NCI-H146 (cell line): ENCODE results near the gene IPP.
"Not testable (repeated sequence)": the region's sequence is repeated elsewhere in the genome, so short reads cannot be mapped to it uniquely, and the experiment has no call there.

ENCODE experiments used
- DNase-seq: peaks from one replicate; lab custom pipeline; 2025; lab: John Stamatoyannopoulos, UW

IPP gene

DNA sequence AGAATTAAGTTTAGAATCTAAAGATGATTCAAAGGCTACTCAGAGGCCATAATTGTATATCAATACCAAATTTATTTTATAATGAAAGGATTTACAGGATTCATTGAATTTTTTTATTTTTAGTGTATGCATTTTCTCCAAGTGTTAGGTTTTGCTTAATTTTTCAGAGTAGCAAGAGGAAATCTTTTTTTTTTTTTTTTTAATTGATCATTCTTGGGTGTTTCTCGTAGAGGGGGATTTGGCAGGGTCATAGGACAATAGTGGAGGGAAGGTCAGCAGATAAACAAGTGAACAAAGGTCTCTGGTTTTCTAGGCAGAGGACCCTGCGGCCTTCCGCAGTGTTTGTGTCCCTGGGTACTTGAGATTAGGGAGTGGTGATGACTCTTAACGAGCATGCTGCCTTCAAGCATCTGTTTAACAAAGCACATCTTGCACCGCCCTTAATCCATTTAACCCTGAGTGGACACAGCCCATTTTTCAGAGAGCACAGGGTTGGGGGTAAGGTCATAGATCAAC, 10.8 kb downstream of the IPP start:
- not testable (repeated sequence) for DNase-seq

DNA sequence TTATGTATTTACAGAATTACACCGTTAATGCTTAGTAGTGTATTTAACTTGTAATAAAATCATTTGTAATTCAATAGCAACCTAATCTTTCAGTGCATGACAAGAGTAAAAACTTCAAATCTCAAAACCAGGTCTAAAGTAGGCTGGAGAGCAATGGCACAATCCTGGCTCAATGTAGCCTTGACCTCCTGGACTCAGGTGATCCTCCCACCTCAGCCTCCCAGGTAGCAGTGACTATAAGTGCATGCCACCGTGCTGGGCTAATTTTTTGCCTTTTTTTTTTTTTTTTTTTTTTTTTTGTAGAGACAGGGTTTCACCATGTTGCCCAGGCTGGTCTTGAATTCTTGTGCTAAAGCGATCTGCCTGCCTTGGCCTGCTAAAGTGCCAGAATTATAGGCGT, 11.3 kb downstream of the IPP start:
- DNase-seq, result no peak

- no peak for DNase-seq
These were observed 19.6 kb downstream of the IPP start for GRCh38 chr1:45730780-45731319.

DNA sequence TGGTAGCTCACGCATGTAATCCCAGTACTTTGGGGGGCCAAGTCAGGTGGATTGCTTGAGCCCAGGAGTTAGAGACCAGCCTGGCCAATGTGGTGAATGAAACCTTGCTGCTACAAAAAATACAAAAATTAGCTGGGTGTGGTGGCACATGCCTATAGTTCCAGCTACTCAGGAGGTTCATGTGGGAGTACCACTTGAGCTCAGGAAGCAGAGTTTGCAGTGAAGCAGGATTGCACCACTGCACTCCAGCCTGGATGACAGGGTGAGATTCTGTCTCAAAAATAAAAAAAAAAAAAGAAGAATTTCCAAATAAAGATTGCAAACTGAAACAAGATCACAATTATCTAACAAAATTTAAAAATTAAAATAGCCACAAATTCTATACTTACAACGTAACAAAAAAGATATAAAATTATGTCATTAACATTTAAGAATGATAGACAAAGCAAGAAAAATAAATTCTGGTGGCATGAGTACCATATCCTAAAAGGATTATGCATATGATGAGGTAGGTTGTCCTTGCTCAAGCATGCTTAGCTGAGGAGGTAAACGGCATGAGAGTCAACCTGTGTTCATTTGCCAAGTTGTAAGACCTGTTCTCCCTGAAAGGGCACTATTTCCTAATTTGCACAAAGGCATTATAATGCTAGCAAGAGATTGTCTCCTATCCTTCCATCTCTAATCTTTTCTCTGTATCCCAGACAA, 20.2 kb downstream of the IPP start:
- DNase-seq, result no peak

- not testable (repeated sequence) for DNase-seq
These were observed 24.4 kb downstream of the IPP start for GRCh38 chr1:45726007-45726406.

GRCh38 chr1:45723248-45723930, 27.1 kb downstream of the IPP start:
- no peak for DNase-seq

- no peak for DNase-seq
These were observed 27.6 kb downstream of the IPP start for GRCh38 chr1:45722809-45723208.

GRCh38 chr1:45721207-45721606, 29.2 kb downstream of the IPP start:
- DNase-seq, result no peak

DNA sequence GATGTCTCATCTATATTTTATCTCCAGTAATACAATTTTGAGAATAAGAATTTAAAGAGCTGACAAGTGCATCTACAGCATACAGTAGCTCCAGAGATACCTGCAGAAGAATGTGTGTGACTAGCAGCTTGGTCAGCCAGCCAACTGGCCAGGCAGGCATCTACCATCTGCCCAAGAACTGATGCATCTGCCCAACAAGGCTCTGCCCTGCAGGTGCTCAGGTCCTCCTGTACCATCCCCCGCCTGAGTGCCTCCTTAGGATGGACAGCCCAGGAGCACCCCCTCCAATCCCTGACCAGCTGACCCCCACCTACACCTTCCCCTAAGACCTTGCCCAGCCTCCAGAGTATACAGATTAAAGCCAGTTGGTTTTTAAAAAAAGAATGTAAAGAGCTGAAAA, 32.2 kb downstream of the IPP start:
- no peak for DNase-seq

DNA sequence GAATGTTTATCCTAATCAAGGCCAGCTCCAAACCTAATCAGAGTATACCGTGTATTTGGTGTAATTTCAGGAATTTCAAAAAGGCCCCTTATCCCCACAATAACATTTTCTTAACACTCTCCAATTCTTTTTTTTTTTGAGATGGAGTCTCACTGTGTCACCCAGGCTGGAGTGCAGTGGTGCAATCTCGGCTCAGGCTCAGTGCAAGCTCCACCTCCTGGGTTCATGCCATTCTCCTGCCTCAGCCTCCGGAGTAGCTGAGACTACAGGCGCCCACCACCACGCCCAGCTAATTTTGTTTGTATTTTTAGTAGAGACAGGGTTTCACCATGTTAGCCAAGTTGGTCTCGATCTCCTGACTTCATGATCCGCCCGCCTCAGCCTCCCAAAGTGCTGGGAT, 33.1 kb downstream of the IPP start:
- not testable (repeated sequence) for DNase-seq

GRCh38 chr1:45716700-45717099, 33.8 kb downstream of the IPP start:
- no peak for DNase-seq

DNA sequence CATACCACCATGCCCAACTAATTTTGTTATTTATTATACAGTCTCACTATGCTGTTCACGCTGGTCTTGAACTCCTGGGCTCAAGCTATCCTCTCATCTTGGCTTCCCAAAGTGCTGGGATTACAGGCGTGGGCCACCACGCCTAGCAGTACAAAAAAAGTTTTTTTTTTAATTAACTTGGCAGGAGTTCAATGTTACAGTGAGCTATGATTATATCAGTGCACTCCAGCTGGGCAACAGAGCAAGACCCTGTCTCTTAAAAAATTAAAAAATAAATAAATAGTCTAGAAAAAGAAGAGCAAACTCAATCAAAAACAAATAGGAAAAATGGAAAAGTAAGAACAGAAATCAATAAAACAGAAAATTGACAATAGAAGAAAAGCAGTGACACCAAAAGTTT, 36.7 kb downstream of the IPP start:
- no peak for DNase-seq

DNA sequence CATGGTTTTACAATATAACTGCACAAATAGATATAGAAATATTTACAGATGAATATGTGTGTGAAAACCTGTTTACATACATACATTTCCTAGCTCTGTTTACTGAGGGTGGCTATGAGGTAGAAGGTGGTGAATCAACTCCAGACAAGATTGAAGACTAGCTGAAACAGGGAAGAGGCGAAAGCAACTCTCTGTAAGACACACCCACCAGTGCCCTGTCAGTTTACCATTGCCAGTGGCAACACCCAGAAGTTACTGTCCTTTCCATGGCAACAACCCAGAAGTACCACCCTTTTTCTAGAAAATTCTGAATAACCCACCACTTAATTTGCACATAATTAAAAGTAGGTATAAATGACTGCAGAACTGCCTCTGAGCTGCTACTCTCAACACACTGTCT, 45.8 kb downstream of the IPP start:
- DNase-seq, result no peak

GRCh38 chr1:45694823-45695222, 55.6 kb downstream of the IPP start:
- no peak for DNase-seq

DNA sequence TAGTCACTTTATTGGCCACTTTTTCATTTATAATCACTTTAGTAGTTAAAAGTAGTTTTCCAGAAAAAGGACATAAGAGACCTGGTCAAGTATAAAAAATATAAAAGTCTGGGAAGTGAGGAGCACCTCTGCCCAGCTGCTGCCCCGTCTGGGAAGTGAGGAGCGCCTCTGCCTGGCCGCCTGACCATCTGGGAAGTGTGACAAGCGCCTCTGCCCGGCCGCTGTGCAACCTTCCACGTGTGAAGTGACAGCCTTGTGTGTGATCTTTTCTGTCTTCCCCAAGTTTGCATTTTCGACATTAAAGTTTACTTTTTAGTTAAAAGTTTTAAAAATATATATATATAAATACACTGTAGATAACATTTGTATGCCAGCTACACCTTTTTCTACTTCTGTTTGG, 56.6 kb downstream of the IPP start:
- DNase-seq, result not testable (repeated sequence)

DNA sequence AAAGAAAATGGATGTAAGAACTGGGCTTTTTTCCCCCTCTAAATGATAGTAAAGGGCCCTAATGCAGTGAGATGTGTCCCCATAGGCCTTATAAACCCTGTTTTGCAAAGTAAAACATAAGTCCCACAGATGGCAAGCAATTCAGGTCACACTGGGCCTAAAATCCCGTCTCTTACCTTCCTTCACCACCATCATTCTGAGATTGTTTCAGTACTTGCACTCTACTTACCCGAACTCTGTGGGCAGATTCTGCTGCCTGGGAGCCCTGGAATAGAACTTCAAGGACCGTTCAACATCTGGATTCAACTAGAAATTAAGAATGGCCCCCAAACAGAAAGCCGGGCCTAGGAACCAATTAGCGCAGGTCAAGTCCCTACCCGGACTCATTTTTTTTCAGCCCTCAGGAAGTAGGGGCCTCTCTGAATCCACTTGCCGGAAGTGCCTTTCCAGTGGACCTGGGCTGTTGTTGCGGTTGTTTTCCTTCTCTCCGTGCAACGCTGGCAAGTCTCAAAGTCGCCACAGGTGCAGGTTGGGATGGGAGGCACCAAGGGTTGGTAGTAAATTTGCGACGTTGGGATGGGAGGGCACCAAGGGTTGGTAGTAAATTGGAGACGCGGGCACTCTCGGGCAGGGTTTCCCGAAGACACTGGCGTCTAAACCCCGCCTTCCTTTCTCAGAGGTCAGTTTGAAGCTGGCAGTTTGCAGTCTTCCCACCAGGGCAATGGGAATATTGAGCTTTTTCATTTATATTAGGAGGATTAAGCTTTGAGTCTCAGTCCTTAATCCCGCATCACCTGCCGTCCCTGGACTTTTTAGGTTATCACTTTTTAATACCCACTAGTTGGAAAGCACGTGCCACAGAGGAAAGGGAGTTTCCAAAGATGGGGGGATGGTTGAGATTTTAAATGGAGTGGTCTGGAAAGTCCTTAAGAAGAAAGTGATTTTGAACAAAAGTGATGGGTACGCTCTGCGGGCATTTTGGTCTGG, 62.4 kb downstream of the IPP start, which contains the start of gene TMEM69:
TSS of gene TMEM69 (plus strand) at position 428 of the 987 bp plus-strand sequence. CDS start 2,888 bp downstream, outside the sequence.
- peak; percentile 81 for DNase-seq

DNA sequence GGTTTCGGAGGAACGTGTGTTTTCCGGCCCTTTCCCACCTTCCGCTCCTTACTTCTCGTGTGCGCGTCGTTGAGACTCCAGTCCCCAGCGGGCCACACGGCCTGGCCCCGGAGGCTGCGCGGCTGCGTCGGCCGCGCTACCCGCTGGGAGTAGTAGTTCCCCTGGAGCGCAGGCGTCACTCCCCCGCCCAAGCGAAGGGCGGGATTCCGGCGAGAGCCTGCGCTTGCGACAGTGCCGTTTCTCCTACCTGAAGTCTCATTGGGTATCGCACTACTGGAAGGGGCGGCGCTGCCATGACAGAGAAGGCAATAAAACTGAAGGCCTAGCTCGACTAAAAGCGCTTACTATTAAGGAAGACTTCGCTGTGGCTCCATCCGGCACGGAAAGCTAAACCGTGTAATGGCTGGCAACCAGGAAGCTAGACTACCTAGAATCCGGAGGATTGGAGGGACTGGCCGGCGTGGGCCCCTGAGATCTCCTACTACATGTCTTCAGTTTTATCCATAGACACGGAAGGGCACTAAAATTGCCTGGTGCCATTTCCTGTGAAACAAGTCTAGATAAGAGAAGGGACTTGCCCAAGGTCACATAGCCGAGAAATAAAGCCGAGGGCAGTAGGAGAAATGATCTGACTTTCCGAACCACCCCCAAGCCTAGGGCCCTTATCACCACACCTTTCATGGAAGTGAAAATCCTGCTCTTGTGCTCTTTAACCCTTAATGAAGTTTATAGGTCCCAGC, 63.3 kb downstream of the IPP start:
- DNase-seq, result peak; percentile 94

- peak; percentile 93 for DNase-seq
These were observed 64.0 kb downstream of the IPP start, which contains the start of gene GPBP1L1 for GRCh38 chr1:45686288-45687013. Gene GPBP1L1 (minus strand): TSS chr1:45686533. CDS start chr1:45659087, 27,446 bp downstream.

DNA sequence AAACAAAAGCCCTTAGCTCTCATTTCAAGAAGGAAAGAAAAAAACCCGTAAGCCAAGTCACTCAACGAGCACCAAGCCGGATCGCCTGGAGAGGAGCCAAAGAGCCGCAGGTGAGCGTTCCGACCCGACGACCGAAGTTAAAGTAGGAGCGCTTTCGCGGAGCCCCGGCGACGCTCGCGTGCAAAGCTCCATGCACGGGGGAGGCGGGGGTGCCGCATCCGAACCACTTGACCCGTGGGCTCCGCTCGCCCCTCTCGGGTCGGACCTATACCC, 64.5 kb downstream of the IPP start:
- peak; percentile 49 for DNase-seq

- peak; percentile 20 for DNase-seq
These were observed 65.0 kb downstream of the IPP start for GRCh38 chr1:45685308-45686014.
